ENCODE data around the gene IGF2.
A peak's percentile ranks its signal among the peaks of the same experiment; 100 is the strongest.

IGF2 gene

GRCh38 chr11:2091786-2092463, 47.3 kb downstream of the IGF2 start:
- DNase-seq (ENCODE audit: low spot score) = no peak

- DNase-seq (ENCODE audit: low spot score) = no peak
Measured at GRCh38 chr11:2091112-2091746, 48.0 kb downstream of the IGF2 start.

- DNase-seq (ENCODE audit: low spot score) = no peak
Measured at GRCh38 chr11:2090172-2091111, 48.7 kb downstream of the IGF2 start.

- DNase-seq (ENCODE audit: low spot score) = peak; percentile 59
Measured at GRCh38 chr11:2089536-2090165, 49.5 kb downstream of the IGF2 start.

GRCh38 chr11:2088746-2089535, 50.2 kb downstream of the IGF2 start:
- DNase-seq (ENCODE audit: low spot score) = peak; percentile 9

- peak; percentile 2 for DNase-seq (ENCODE audit: low spot score)
Measured at GRCh38 chr11:2088284-2088683, 50.9 kb downstream of the IGF2 start.

- peak; percentile 6 for DNase-seq (ENCODE audit: low spot score)
Measured at GRCh38 chr11:2086239-2087040, 52.7 kb downstream of the IGF2 start.

GRCh38 chr11:2085251-2086066, 53.7 kb downstream of the IGF2 start:
- peak; percentile 7 for DNase-seq (ENCODE audit: low spot score)

- no peak for DNase-seq (ENCODE audit: low spot score)
Measured at GRCh38 chr11:2084721-2085120, 54.5 kb downstream of the IGF2 start.
